PC-3 (cell line): ENCODE results near the gene SLC6A15. TPM values are rescaled to one million over a fixed set of nuclear protein-coding genes. Genes with fewer than 3 reads are reported as not detected.

Experiments used
- ATAC-seq: fragments of 200-7000 bp; cut with Tn5 transposase; 2 replicates; pipeline ENCODE4 v1.9.1; 2020; ENCODE audit warnings: mild to moderate bottlenecking, moderate library complexity
- BruUV-seq: library from RNA; stranded (reverse); fragments of 400-500 nt; replicated peaks from 2 replicates; lab custom pipeline; 2021; lab: Mats Ljungman, UMichigan
- CTCF ChIA-PET: fragments of 300-600 bp; sonication (Branson Sonifier 250); formaldehyde crosslinking; loops from one replicate; lab custom pipeline; 2022; ENCODE audit warnings: antibody characterized with exemption; lab: Charles Lee
- POLR2A ChIA-PET: fragments of 300-600 bp; sonication (Branson Sonifier 250); formaldehyde crosslinking; loops from one replicate; lab custom pipeline; 2022; ENCODE audit warnings: antibody characterized with exemption; ENCODE audit not compliant: unreplicated experiment; lab: Charles Lee
- DNase-seq: peaks from one replicate; pipeline ENCODE4 v3.0.0-alpha.2; 2015
- H2AFZ ChIP-seq: fragments of 300-600 bp; sonication (generic); 2 replicates; pipeline ENCODE4 v1.6.0; 2016; ENCODE audit warnings: antibody characterized with exemption, low read length
- H3F3A ChIP-seq: fragments of 300-600 bp; sonication (generic); one replicate; pipeline ENCODE4 v1.6.0; 2017; ENCODE audit warnings: antibody characterized with exemption, low read length, control low read depth, mild to moderate bottlenecking; ENCODE audit not compliant: unreplicated experiment
- H3K27ac ChIP-seq: fragments of 300-600 bp; sonication (generic); 2 replicates; pipeline ENCODE4 v1.5.1; 2016; ENCODE audit warnings: mild to moderate bottlenecking, low read length
- H3K27me3 ChIP-seq: fragments of 300-600 bp; sonication (generic); 2 replicates; pipeline ENCODE4 v1.6.1; 2016; ENCODE audit warnings: low read length, mixed read lengths
- H3K36me3 ChIP-seq: fragments of 300-600 bp; sonication (generic); 2 replicates; pipeline ENCODE4 v1.6.1; 2016; ENCODE audit warnings: low read depth, mixed run types, low read length, mixed read lengths
- H3K4me1 ChIP-seq: fragments of 300-600 bp; sonication (generic); 2 replicates; pipeline ENCODE4 v1.5.1; 2016; ENCODE audit warnings: low read length; ENCODE audit not compliant: insufficient read depth
- H3K4me2 ChIP-seq: fragments of 300-600 bp; sonication (generic); 2 replicates; pipeline ENCODE4 v1.6.0; 2016; ENCODE audit warnings: low read length
- H3K4me3 ChIP-seq: fragments of 300-600 bp; sonication (generic); 2 replicates; pipeline ENCODE4 v1.5.1; 2016; ENCODE audit warnings: mild to moderate bottlenecking, low read length, mixed read lengths
- H3K79me2 ChIP-seq: fragments of 300-600 bp; sonication (generic); 2 replicates; pipeline ENCODE4 v1.6.1; 2017; ENCODE audit warnings: low read length, mixed read lengths
- H3K9ac ChIP-seq: fragments of 300-600 bp; sonication (generic); 2 replicates; pipeline ENCODE4 v1.6.0; 2016; ENCODE audit warnings: mild to moderate bottlenecking, low read length
- H3K9me2 ChIP-seq: fragments of 300-600 bp; sonication (generic); replicated peaks from 2 replicates; pipeline ENCODE4 v1.6.1; 2016; ENCODE audit warnings: mixed run types, low read length, mixed read lengths
- H3K9me3 ChIP-seq: fragments of 300-600 bp; sonication (generic); 2 replicates; pipeline ENCODE4 v1.6.1; 2016; ENCODE audit warnings: low read length, mixed read lengths
- H4K20me1 ChIP-seq: fragments of 300-600 bp; sonication (generic); 2 replicates; pipeline ENCODE4 v1.6.1; 2016; ENCODE audit warnings: low read length, mixed read lengths
- EZH2 ChIP-seq: fragments of 300-600 bp; sonication (generic); IDR thresholded peaks from one replicate; pipeline ENCODE4 v1.6.1; 2017; ENCODE audit warnings: antibody characterized with exemption, mild to moderate bottlenecking, low read length; ENCODE audit not compliant: unreplicated experiment
- EZH2phosphoT487 ChIP-seq: fragments of 300-600 bp; sonication (generic); IDR thresholded peaks from 2 replicates; pipeline ENCODE4 v1.6.1; 2018; ENCODE audit warnings: mild to moderate bottlenecking, antibody characterized with exemption, low read length, borderline replicate concordance
- intact Hi-C: fragments of 100-400 bp; cut with micrococcal nuclease; formaldehyde crosslinking; loops from 2 replicates; pipeline ENCODE4 v1.9.0; 2023
- total RNA-seq: library from RNA; depleted of rRNA; stranded (reverse); fragments of >200 nt; gene quantifications from 2 replicates; pipeline ENCODE4 v1.2.3, GENCODE V29; 2014
- TF ChIP-seq, protein P1 (sequence below): fragments of 300-600 bp; sonication (generic); conservative IDR thresholded peaks from 2 replicates; pipeline ENCODE4 v1.5.1; 2017; ENCODE audit warnings: antibody characterized with exemption, low read depth, mild to moderate bottlenecking, low read length

Gene SLC6A15
- total RNA-seq, 1 experiment from 2014 or later: not detected

GRCh38 chr12:84840356-84840755 lies 72.2 kb downstream of the SLC6A15 start:
- no peaks in the 10 kb centered on the region for H4K20me1 ChIP-seq
- ChIA-PET CTCF (no interaction called here), POLR2A (no interaction called here)
- ATAC-seq: no peak
- H3F3A ChIP-seq: no peaks in the 10 kb centered on the region
- H3K36me3 ChIP-seq: no peaks in the 10 kb centered on the region
- H3K4me2 ChIP-seq: no peak overlapping the region
- no peak overlapping the region for H2AFZ ChIP-seq
- TF ChIP-seq EZH2: no peak
- no peak overlapping the region for H3K27ac ChIP-seq
- no peaks in the 10 kb centered on the region for H3K79me2 ChIP-seq
- no peaks in the 10 kb centered on the region for H3K4me1 ChIP-seq
- H3K4me3 ChIP-seq: no peak overlapping the region
- H3K9me3 ChIP-seq: no peaks in the 10 kb centered on the region
- no peaks in the 10 kb centered on the region for H3K9me2 ChIP-seq
- H3K9ac ChIP-seq: no peak overlapping the region
- H3K27me3 ChIP-seq: no peaks in the 10 kb centered on the region
- BruUV-seq: no TSS peak
- DNase-seq: no peak
- intact Hi-C loops: loop anchor here (5.0 kb wide), 2 partner anchors 333 to 443 kb away; no protein-coding TSS in a partner anchor

- no TSS peak for BruUV-seq
- POLR2A ChIA-PET: no interaction called here
- Histone ChIP-seq H3K79me2 (no peaks in the 10 kb centered on the region), H3F3A (no peaks in the 10 kb centered on the region), H4K20me1 (no peaks in the 10 kb centered on the region), H3K36me3 (no peaks in the 10 kb centered on the region), H3K4me3 (no peak overlapping the region), H3K9me2 (no peaks in the 10 kb centered on the region), H3K4me2 (no peak overlapping the region), H3K4me1 (no peaks in the 10 kb centered on the region), H3K27ac (no peak overlapping the region), H2AFZ (no peak overlapping the region), H3K27me3 (no peaks in the 10 kb centered on the region), H3K9ac (no peak overlapping the region), H3K9me3 (no peaks in the 10 kb centered on the region)
- DNase-seq (no peak), ATAC-seq (no peak)
- CTCF ChIA-PET: no interaction called here
- intact Hi-C loops: no loop called here
- TF ChIP-seq EZH2 (no peak), EZH2phosphoT487 (no peak)
- TF ChIP-seq, protein P1, sequence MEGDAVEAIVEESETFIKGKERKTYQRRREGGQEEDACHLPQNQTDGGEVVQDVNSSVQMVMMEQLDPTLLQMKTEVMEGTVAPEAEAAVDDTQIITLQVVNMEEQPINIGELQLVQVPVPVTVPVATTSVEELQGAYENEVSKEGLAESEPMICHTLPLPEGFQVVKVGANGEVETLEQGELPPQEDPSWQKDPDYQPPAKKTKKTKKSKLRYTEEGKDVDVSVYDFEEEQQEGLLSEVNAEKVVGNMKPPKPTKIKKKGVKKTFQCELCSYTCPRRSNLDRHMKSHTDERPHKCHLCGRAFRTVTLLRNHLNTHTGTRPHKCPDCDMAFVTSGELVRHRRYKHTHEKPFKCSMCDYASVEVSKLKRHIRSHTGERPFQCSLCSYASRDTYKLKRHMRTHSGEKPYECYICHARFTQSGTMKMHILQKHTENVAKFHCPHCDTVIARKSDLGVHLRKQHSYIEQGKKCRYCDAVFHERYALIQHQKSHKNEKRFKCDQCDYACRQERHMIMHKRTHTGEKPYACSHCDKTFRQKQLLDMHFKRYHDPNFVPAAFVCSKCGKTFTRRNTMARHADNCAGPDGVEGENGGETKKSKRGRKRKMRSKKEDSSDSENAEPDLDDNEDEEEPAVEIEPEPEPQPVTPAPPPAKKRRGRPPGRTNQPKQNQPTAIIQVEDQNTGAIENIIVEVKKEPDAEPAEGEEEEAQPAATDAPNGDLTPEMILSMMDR: no peak
Measured at GRCh38 chr12:84826925-84827324, 85.7 kb downstream of the SLC6A15 start.

DNA sequence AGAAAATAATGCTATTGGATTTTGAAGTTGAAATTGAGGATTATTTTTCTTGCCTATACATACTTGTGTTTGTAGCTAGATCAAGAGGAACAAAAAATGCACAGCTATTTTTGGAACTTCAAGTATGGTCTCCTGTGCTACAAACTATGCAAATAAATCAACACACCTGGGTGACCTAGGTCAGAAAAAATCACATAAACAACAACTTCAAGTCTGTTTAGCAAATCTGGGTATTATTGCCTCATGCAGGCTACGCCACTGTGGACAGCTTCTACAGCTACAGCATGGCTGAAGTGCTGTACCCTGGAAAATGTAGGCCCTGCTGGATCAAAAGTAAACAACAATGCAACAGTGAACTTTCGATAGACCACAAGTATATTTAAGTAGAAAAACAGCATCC lies 87.5 kb downstream of the SLC6A15 start:
- no peaks in the 10 kb centered on the region for H3K4me1 ChIP-seq
- ATAC-seq (no peak), DNase-seq (no peak)
- H4K20me1 ChIP-seq: no peaks in the 10 kb centered on the region
- intact Hi-C loops: no loop called here
- TF ChIP-seq EZH2phosphoT487: no peak
- H2AFZ ChIP-seq: no peak overlapping the region
- no peaks in the 10 kb centered on the region for H3F3A ChIP-seq
- ChIA-PET POLR2A (no interaction called here), CTCF (no interaction called here)
- no peak overlapping the region for H3K4me3 ChIP-seq
- H3K27me3 ChIP-seq: no peaks in the 10 kb centered on the region
- H3K79me2 ChIP-seq: no peaks in the 10 kb centered on the region
- no TSS peak for BruUV-seq
- no peak overlapping the region for H3K27ac ChIP-seq
- no peaks in the 10 kb centered on the region for H3K36me3 ChIP-seq
- no peak overlapping the region for H3K9ac ChIP-seq
- H3K9me2 ChIP-seq: no peaks in the 10 kb centered on the region
- no peaks in the 10 kb centered on the region for H3K9me3 ChIP-seq
- no peak overlapping the region for H3K4me2 ChIP-seq

GRCh38 chr12:84822525-84822924 lies 90.1 kb downstream of the SLC6A15 start:
- Histone ChIP-seq H4K20me1 (no peaks in the 10 kb centered on the region), H3K27ac (no peak overlapping the region), H3K9me2 (no peaks in the 10 kb centered on the region), H3K4me1 (peaks cover 7% of the 10 kb centered on the region; the same call in 1 of the 2 replicates), H3F3A (no peaks in the 10 kb centered on the region), H3K36me3 (no peaks in the 10 kb centered on the region), H3K79me2 (no peaks in the 10 kb centered on the region), H3K4me2 (no peak overlapping the region), H3K9me3 (no peaks in the 10 kb centered on the region), H3K4me3 (no peak overlapping the region), H3K27me3 (no peaks in the 10 kb centered on the region), H2AFZ (no peak overlapping the region), H3K9ac (no peak overlapping the region)
- intact Hi-C loops: no loop called here
- ATAC-seq: no peak
- POLR2A ChIA-PET: no interaction called here
- no peak for TF ChIP-seq EZH2phosphoT487
- TF ChIP-seq EZH2: no peak
- TF ChIP-seq, protein P1: no peak
- CTCF ChIA-PET: no interaction called here
- BruUV-seq: no TSS peak
- no peak for DNase-seq
